AG04450 (cell line): Measurements from ENCODE around the gene SPATA20. TPM values are rescaled to one million over a fixed set of nuclear protein-coding genes. Genes with fewer than 3 reads are reported as not detected.

Experiments
- CTCF ChIA-PET: fragments of 300-600, 350-600 bp; formaldehyde crosslinking; extraction: SDS; loops from one replicate; lab custom pipeline; 2022; ENCODE audit warnings: antibody characterized with exemption, inconsistent platforms; lab: Charles Lee
- POLR2A ChIA-PET: fragments of 350-600 bp; formaldehyde crosslinking; extraction: SDS; loops from one replicate; lab custom pipeline; 2021; ENCODE audit warnings: antibody characterized with exemption, inconsistent platforms; lab: Yijun Ruan, JAX
- DNase-seq: peaks from one replicate; pipeline ENCODE4 v3.0.0-alpha.2; 2011; ENCODE audit warnings: low read depth, low spot score
- H3K27ac ChIP-seq: one replicate; pipeline ENCODE4 v1.5.1; 2012; ENCODE audit warnings: low read depth, low read length, control low read depth
- H3K27me3 ChIP-seq: one replicate; pipeline ENCODE4 v1.6.0; 2012; ENCODE audit warnings: low read length; ENCODE audit not compliant: control insufficient read depth, insufficient read depth
- H3K4me3 ChIP-seq: 2 replicates; pipeline ENCODE4 v1.5.1; 2011; ENCODE audit warnings: mild to moderate bottlenecking, low read depth, low read length, control low read depth
- H3K9me3 ChIP-seq: 2 replicates; pipeline ENCODE4 v1.5.1; 2012; ENCODE audit warnings: low read length; ENCODE audit not compliant: control insufficient read depth, insufficient read depth
- polyA plus RNA-seq: library from polyadenylated mRNA; depleted of rRNA; stranded (reverse); fragments of >200 nt; gene quantifications from 2 replicates; pipeline ENCODE4 v1.2.3, GENCODE V29; 2011
- TF ChIP-seq, protein P1 (sequence below): IDR thresholded peaks from 2 replicates; pipeline ENCODE4 v1.5.1; 2011; ENCODE audit warnings: low read depth, low read length, control low read depth, inconsistent platforms

Gene SPATA20
- polyA plus RNA-seq, 1 experiment = 17.1 TPM

DNA sequence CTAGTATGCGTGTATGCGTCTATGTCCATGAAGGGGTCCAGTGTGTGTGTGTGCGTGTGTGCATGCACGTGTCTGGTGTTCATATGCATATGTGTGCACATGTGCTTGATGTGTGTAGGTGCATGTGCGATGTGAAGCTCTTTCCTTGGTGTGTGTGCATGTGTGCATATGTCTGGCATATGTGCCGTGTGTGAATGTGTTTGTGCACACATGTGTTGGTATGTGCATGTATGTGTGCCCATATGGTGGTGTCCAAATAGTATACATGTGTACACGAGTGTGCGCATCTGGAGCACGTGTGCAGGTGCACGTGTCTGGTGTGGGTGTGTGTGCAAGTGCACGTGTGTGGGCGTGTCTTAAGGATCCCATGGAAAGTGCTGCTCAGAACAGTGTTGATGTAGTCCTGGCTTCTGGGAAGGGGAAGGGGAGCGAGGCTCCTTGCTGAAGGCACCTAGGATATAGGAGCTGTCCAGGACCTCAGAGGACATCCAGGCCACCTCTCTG, 30.5 kb downstream of the SPATA20 start:
- CTCF ChIA-PET = interaction anchor here (0.7 kb wide), 1 partner anchor 26 kb away, joined by 3 read pairs; no protein-coding TSS in a partner anchor
- H3K27me3 ChIP-seq = peaks cover 36% of the 10 kb centered on the region
- POLR2A ChIA-PET = no interaction called here
- no peak for DNase-seq
- H3K27ac ChIP-seq = no peak overlapping the region
- H3K9me3 ChIP-seq = peaks cover 4% of the 10 kb centered on the region
- TF ChIP-seq, protein P1, sequence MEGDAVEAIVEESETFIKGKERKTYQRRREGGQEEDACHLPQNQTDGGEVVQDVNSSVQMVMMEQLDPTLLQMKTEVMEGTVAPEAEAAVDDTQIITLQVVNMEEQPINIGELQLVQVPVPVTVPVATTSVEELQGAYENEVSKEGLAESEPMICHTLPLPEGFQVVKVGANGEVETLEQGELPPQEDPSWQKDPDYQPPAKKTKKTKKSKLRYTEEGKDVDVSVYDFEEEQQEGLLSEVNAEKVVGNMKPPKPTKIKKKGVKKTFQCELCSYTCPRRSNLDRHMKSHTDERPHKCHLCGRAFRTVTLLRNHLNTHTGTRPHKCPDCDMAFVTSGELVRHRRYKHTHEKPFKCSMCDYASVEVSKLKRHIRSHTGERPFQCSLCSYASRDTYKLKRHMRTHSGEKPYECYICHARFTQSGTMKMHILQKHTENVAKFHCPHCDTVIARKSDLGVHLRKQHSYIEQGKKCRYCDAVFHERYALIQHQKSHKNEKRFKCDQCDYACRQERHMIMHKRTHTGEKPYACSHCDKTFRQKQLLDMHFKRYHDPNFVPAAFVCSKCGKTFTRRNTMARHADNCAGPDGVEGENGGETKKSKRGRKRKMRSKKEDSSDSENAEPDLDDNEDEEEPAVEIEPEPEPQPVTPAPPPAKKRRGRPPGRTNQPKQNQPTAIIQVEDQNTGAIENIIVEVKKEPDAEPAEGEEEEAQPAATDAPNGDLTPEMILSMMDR = no peak
- no peak overlapping the region for H3K4me3 ChIP-seq

DNA sequence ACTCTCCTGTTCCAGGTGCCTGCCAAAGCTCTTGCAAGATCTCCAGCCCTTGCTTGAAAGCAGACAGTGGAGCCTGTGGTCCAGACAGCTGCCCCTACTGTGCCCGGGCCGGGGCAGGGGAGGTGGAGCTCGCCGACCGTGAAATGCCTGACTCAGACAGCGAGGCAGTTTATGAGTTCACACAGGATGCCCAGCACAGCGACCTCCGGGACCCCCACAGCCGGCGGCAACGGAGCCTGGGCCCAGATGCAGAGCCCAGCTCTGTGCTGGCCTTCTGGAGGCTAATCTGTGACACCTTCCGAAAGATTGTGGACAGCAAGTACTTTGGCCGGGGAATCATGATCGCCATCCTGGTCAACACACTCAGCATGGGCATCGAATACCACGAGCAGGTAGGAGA, 31.2 kb downstream of the SPATA20 start:
- Histone ChIP-seq H3K9me3 (peaks cover 4% of the 10 kb centered on the region), H3K27ac (no peak overlapping the region), H3K4me3 (no peak overlapping the region), H3K27me3 (peaks cover 41% of the 10 kb centered on the region)
- TF ChIP-seq, protein P1 = no peak
- ChIA-PET CTCF (interaction anchor here (0.7 kb wide), 1 partner anchor 27 kb away, joined by 3 read pairs; no protein-coding TSS in a partner anchor), POLR2A (no interaction called here)
- no peak for DNase-seq

DNA sequence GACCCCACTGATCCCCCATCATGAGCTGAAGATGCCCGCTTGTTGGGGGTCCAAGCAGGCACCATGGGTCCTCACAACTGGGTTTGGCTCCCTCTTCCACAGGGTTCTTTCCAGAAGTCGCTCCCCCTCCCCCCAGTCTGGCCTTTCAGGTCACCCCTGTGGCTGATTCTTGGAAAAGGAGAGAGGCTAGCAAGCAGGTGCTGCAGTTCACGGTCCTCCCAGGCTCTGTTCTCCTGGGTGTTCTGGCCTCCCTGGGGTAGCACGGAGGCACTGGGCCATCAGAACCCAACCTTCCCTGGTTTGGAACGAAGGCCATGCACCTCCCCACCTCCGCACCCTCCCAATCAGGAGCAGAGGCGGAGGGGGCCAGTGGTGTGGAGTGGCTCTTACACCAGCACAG, 32.4 kb downstream of the SPATA20 start:
- TF ChIP-seq, protein P1 = no peak
- Histone ChIP-seq H3K4me3 (no peak overlapping the region), H3K9me3 (peaks cover 4% of the 10 kb centered on the region), H3K27ac (no peak overlapping the region), H3K27me3 (peaks cover 43% of the 10 kb centered on the region)
- ChIA-PET CTCF (no interaction called here), POLR2A (no interaction called here)
- no peak for DNase-seq

DNA sequence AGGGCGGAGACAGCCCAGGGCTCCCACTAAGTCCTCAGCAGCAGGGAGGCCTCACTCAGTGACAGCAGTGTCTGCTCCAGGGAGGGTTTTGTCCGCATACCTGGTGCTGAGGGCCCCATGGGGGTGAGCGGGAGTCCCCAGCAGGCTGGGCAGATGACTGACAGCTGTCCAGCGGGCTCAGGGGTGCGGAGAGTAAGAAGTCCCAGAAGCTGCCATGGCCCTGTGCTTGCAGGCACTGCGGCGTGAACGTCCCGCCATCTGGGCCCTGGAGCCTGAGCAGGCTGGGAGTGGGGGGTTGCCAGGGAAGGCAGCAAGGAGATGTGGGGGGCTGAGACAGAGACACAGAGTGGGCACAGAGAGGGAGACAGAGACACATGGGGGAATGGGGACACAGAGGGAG, 33.7 kb downstream of the SPATA20 start:
- Histone ChIP-seq H3K27me3 (peaks cover 47% of the 10 kb centered on the region), H3K9me3 (peaks cover 4% of the 10 kb centered on the region), H3K4me3 (no peak overlapping the region), H3K27ac (no peak overlapping the region)
- ChIA-PET POLR2A (no interaction called here), CTCF (no interaction called here)
- TF ChIP-seq, protein P1 = no peak
- DNase-seq = no peak

DNA sequence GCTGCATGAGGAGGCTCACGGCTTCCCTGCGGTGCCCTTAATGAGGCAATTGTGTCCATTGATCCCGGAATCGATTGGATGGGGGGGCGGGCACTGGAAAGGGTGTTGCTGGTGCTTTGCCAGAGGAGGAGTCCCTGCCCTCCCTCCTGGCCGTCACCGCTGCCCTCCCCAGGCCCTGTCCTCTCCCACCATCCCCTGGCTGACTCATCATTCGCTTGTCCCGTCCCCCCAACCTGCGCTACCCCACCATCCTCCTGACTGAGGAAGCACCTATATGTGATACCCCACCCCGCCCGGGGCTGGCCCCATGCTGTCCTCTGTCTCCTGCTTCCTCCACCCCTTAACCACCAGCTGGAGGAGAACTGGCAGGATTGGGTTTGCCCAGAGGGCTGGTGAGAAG, 34.3 kb downstream of the SPATA20 start:
- TF ChIP-seq, protein P1 = no peak
- no peak overlapping the region for H3K4me3 ChIP-seq
- H3K27me3 ChIP-seq = peaks cover 50% of the 10 kb centered on the region
- peaks cover 4% of the 10 kb centered on the region for H3K9me3 ChIP-seq
- CTCF ChIA-PET = no interaction called here
- no peak overlapping the region for H3K27ac ChIP-seq
- DNase-seq = no peak
- POLR2A ChIA-PET = interaction anchor here (0.6 kb wide), 1 partner anchor 149 kb away, joined by 6 read pairs; no protein-coding TSS in a partner anchor
